B cell (primary cell): ENCODE measurements around the gene SATB2. TPM values are rescaled to one million over a fixed set of nuclear protein-coding genes. Genes with fewer than 3 reads are reported as not detected.

ENCODE experiments used
- ATAC-seq: fragments of 200-7000 bp; cut with Tn5 transposase; one replicate; pipeline ENCODE4 v1.10.0; 2021; ENCODE audit warnings: low read depth, mild to moderate bottlenecking, moderate number of reproducible peaks, moderate library complexity
- CTCF ChIA-PET: fragments of 350-600 bp; sonication (Branson Sonifier 250); formaldehyde crosslinking; loops from one replicate; lab custom pipeline; 2021; ENCODE audit warnings: antibody characterized with exemption, inconsistent platforms; lab: Charles Lee
- POLR2A ChIA-PET: fragments of 350-600 bp; sonication (Branson Sonifier 250); formaldehyde crosslinking; loops from one replicate; lab custom pipeline; 2021; ENCODE audit warnings: antibody characterized with exemption; lab: Charles Lee
- DNase-seq: peaks from one replicate; pipeline ENCODE4 v3.0.0; 2013
- H2AFZ ChIP-seq: 2 replicates; pipeline ENCODE4 v1.6.1; 2012; ENCODE audit warnings: mild to moderate bottlenecking, low read depth, low read length; ENCODE audit not compliant: insufficient read depth, poor library complexity, severe bottlenecking
- H3K27ac ChIP-seq, 2 donors: 1 replicate in 1 of 2; 2 replicates in 1 of 2; pipeline ENCODE4 v1.5.1; 2012 to 2013; ENCODE audit warnings: low read length in 2 of 2, mild to moderate bottlenecking in 2 of 2, moderate library complexity in 1 of 2
- H3K27me3 ChIP-seq, 4 experiments: fragments of 200-600 bp in 1 of 4; sonication (generic) in 1 of 4; replicated peaks in 1 of 4; 1 replicate in 2 of 4; 2 replicates in 2 of 4; pipeline versions ENCODE4 v1.6.1 to v1.7.0; 2013 to 2016; ENCODE audit warnings: low read length in 3 of 4, mild to moderate bottlenecking in 2 of 4, mixed read lengths in 1 of 4, moderate library complexity in 1 of 4; ENCODE audit not compliant: insufficient read depth in 4 of 4, control insufficient read depth in 3 of 4; ENCODE audit errors: control extremely low read depth in 1 of 4
- H3K36me3 ChIP-seq, 2 experiments: replicated peaks in 1 of 2; 1 replicate in 1 of 2; 2 replicates in 1 of 2; pipeline versions ENCODE4 v1.6.1 to v1.7.1; 2013; ENCODE audit warnings: low read length in 1 of 2; ENCODE audit not compliant: insufficient read depth in 2 of 2, control insufficient read depth in 1 of 2; ENCODE audit errors: control extremely low read depth in 1 of 2, extremely low read depth in 1 of 2
- H3K4me1 ChIP-seq, 2 donors: fragments of 200-600 bp in 1 of 2; sonication (generic) in 1 of 2; 1 replicate in 1 of 2; 2 replicates in 1 of 2; pipeline versions ENCODE4 v1.5.1 to v1.6.1; 2013 to 2017; ENCODE audit warnings: low read length in 2 of 2; ENCODE audit not compliant: control insufficient read depth in 2 of 2, insufficient read depth in 2 of 2
- H3K4me2 ChIP-seq: replicated peaks from 2 replicates; pipeline ENCODE3; 2012; ENCODE audit warnings: mild to moderate bottlenecking, low read depth, low read length; ENCODE audit not compliant: poor library complexity, severe bottlenecking
- H3K4me3 ChIP-seq, 5 experiments: fragments of 200-600 bp in 1 of 5; sonication (generic) in 1 of 5; 1 replicate in 3 of 5; 2 replicates in 2 of 5; pipeline versions ENCODE4 v1.5.1 to v1.7.0; 2011 to 2016; ENCODE audit warnings: low read length in 4 of 5, mild to moderate bottlenecking in 4 of 5, low read depth in 2 of 5, control low read depth in 1 of 5, moderate library complexity in 1 of 5; ENCODE audit not compliant: insufficient read depth in 1 of 5; ENCODE audit errors: control extremely low read depth in 1 of 5, extremely low read depth in 1 of 5
- H3K79me2 ChIP-seq: fragments of 200-600 bp; sonication (generic); one replicate; pipeline ENCODE4 v1.6.0; 2016; ENCODE audit warnings: low read length; ENCODE audit not compliant: control insufficient read depth, insufficient read depth
- H3K9ac ChIP-seq: fragments of 200-600 bp; sonication (generic); 2 replicates; pipeline ENCODE4 v1.6.1; 2017; ENCODE audit warnings: mild to moderate bottlenecking, low read length, moderate library complexity
- H3K9me3 ChIP-seq, 3 donors: one replicate each; pipeline versions ENCODE4 v1.6.1 to v1.7.1; 2013; ENCODE audit warnings: low read length in 2 of 3; ENCODE audit not compliant: control insufficient read depth in 2 of 3, insufficient read depth in 1 of 3; ENCODE audit errors: control extremely low read depth in 1 of 3
- H4K20me1 ChIP-seq: 2 replicates; pipeline ENCODE4 v1.6.0; 2012; ENCODE audit warnings: mild to moderate bottlenecking, low read length; ENCODE audit not compliant: insufficient read depth, control insufficient read depth, poor library complexity, severe bottlenecking
- H3K27ac Mint-ChIP-seq: one replicate; pipeline ENCODE4 v1.8.0; 2021; ENCODE audit warnings: mixed read lengths
- H3K27me3 Mint-ChIP-seq: one replicate; pipeline ENCODE4 v1.8.0; 2021; ENCODE audit warnings: mixed read lengths
- H3K4me1 Mint-ChIP-seq: one replicate; pipeline ENCODE4 v1.8.0; 2021; ENCODE audit warnings: mixed read lengths
- H3K4me3 Mint-ChIP-seq: one replicate; pipeline ENCODE4 v1.8.0; 2021; ENCODE audit warnings: mixed read lengths
- H3K9me3 Mint-ChIP-seq: one replicate; pipeline ENCODE4 v1.8.0; 2022; ENCODE audit warnings: mixed read lengths; ENCODE audit not compliant: insufficient read depth
- CTCF ChIP-seq: fragments of 200-600 bp; IDR thresholded peaks from one replicate; pipeline ENCODE4 v1.8.0; 2022; ENCODE audit warnings: antibody characterized with exemption, mild to moderate bottlenecking
- EZH2 ChIP-seq: IDR thresholded peaks from 2 replicates; pipeline ENCODE4 v1.6.1; 2012; ENCODE audit warnings: borderline replicate concordance, low read depth, mild to moderate bottlenecking, moderate library complexity, low read length; ENCODE audit not compliant: insufficient read depth, poor library complexity, severe bottlenecking
- WGBS: methylation state at CpG from one replicate; pipeline ENCODE4 v1.1.5; 2013; ENCODE audit warnings: missing lambda C conversion rate; ENCODE audit not compliant: insufficient coverage; 5-methylcytosine and 5-hydroxymethylcytosine counted together
- intact Hi-C: fragments of 100-400 bp; cut with micrococcal nuclease; formaldehyde crosslinking; loops from one replicate; pipeline ENCODE4 v1.10.0; 2022
- polyA plus RNA-seq: library from polyadenylated mRNA; depleted of rRNA; stranded (reverse); fragments of >200 nt; gene quantifications from 2 replicates; pipeline ENCODE4 v1.2.3, GENCODE V29; 2012
- total RNA-seq, 2 donors: library from RNA; stranded (reverse); fragments of 120-200 nt in 1 of 2; gene quantifications; 1 replicate in 1 of 2; 2 replicates in 1 of 2; pipeline versions ENCODE4 v1.2.3 to v1.2.4, GENCODE V29; 2013 to 2022

Gene SATB2
- total and polyA plus RNA-seq, 2 donors (not counting 1 experiment from before 2014, with no cell fraction given) = 0.13 to 0.49 TPM

GRCh38 chr2:199464606-199465352, 7.0 kb upstream of the SATB2 start:
- CTCF ChIA-PET = interaction anchor here (1.3 kb wide), 1 partner anchor 20 kb away, joined by 3 read pairs; no protein-coding TSS in a partner anchor
- H3K4me3 Mint-ChIP-seq = peak overlapping the region; percentile 46
- Histone ChIP-seq H3K79me2 (no peaks in the 10 kb centered on the region), H3K4me2 (no peak overlapping the region), H3K9me3 (peaks cover 1 to 73% (median 22%) of the 10 kb centered on the region in 3 donors), H3K36me3 (no peaks in the 10 kb centered on the region), H3K27ac (no peak overlapping the region), H3K9ac (no peak overlapping the region), H3K4me1 (peaks cover 33 to 48% of the 10 kb centered on the region in 2 donors), H3K4me3 (no peak overlapping the region), H4K20me1 (no peaks in the 10 kb centered on the region), H2AFZ (no peak overlapping the region), H3K27me3 (peaks cover 0 to 95% (median 84%) of the 10 kb centered on the region in 4 experiments)
- 15% methylated on average over 33 of the region's 46 CpGs for WGBS
- H3K27ac Mint-ChIP-seq = peak overlapping the region; percentile 67
- intact Hi-C loops = no loop called here
- TF ChIP-seq EZH2 (peak; percentile 31), CTCF (no peak)
- ATAC-seq (no peak), DNase-seq (peak; percentile 35)
- peaks cover 64% of the 10 kb centered on the region for H3K27me3 Mint-ChIP-seq
- POLR2A ChIA-PET = no interaction called here
- H3K4me1 Mint-ChIP-seq = peaks cover 18% of the 10 kb centered on the region
- peaks cover 7% of the 10 kb centered on the region for H3K9me3 Mint-ChIP-seq
